DOHH2 (cell line): ENCODE measurements around the gene C4orf33.
"Not testable (repeated sequence)": the region's sequence is repeated elsewhere in the genome, so short reads cannot be mapped to it uniquely, and the experiment has no call there.

Experiments used
- CTCF ChIP-seq: fragments of 200-600 bp; sonication (generic); IDR thresholded peaks from one replicate; pipeline ENCODE4 v1.5.1; 2014; ENCODE audit warnings: antibody characterized with exemption, mild to moderate bottlenecking, low read depth, low read length; ENCODE audit not compliant: poor library complexity, severe bottlenecking
- EZH2phosphoT487 ChIP-seq: fragments of 200-600 bp; sonication (generic); IDR thresholded peaks from 2 replicates; pipeline ENCODE4 v1.6.1; 2017; ENCODE audit warnings: borderline replicate concordance, mild to moderate bottlenecking, antibody characterized with exemption, low read length, moderate library complexity, mixed read lengths

- TF ChIP-seq CTCF, EZH2phosphoT487: not testable (repeated sequence)
These were observed 26.4 kb upstream of the C4orf33 start for GRCh38 chr4:129069537-129069936.
